Right ventricle myocardium inferior (tissue), 1 donor: ENCODE results near the gene XKRX. TPM values are rescaled to one million over a fixed set of nuclear protein-coding genes. Genes with fewer than 3 reads are reported as not detected.
A peak's percentile ranks its signal among the peaks of the same experiment; 100 is the strongest.

Experiments used
- ATAC-seq: fragments of 200-7000 bp; cut with Tn5 transposase; one replicate; pipeline ENCODE4 v1.9.1; 2020; ENCODE audit warnings: mild to moderate bottlenecking, moderate library complexity
- DNase-seq: peaks from one replicate; pipeline ENCODE4 v3.0.0; 2021; ENCODE audit errors: missing footprints
- intact Hi-C: fragments of 100-400 bp; cut with DNase I; formaldehyde crosslinking; loops from one replicate; pipeline ENCODE4 v1.11.0; 2022
- long read RNA-seq: library from polyadenylated mRNA; unstranded; transcript quantifications from one replicate; pipeline ENCODE4 v2.0.0, GENCODE V29; 2021
- total RNA-seq: library from RNA; stranded (reverse); fragmentation: NEBNext Ultra II Directional; extraction: Animal tissue kit (Norgen Biotek cat#: 25700); gene quantifications from one replicate; pipeline ENCODE4 v1.2.1, GENCODE V29; 2021
- donor health status: DM: no; HTN: yes; CAD: no; lungs with severe emphysema.

XKRX gene
- not detected for total RNA-seq
- long read RNA-seq, result 0 reads

DNA sequence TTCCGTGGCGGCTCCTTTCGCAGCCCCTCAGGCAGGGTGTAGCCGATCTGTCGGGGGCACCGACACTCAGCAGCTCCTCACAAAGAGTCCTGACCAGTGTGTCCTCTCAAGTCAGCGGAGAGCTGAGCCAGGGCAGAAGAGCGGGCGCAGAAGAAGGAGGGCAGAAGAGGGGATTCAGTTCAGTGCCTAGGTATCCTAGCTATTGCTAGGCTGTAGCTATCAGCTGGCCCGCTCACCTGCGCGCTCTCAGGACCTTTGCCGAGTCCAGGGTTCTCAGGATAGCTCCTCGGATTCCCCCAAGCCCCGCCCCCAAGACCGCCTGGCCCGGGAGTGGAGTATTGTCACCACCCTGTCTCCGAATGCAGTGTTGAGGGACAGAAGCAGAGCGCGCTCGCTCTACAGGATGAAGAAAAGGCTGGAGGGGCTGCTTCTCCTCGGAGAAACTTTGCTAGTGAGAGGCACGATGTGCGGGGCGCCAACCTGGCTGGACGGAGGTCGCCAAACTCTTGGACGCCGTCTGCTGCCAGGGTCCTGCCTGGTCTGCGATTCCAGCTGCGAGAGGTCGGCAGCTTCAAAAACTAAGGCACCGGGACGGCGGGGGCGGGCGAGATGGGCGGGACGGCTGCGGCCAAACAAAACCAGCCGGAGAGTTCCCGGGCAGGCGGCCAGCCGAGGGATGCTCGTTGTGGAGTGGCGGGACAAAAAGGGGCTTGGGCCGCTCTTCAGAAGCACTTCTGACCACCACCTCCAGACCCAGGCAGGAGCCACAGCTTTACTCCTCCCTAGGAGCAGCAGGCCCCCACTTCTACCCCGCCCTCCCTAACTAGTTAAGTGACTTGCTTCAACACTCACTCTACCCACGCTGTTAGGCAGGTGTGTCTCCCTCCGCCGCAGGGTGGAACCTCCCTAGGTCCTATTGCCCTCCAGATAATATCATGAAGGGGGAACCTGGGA lies at the start of gene XKRX:
Gene XKRX (minus strand): TSS at position 258 of the 954 bp plus-strand sequence. CDS start 613 bp downstream, outside the sequence.
- DNase-seq (peak; percentile 53), ATAC-seq (no peak)
- intact Hi-C loops, result no loop called here

DNA sequence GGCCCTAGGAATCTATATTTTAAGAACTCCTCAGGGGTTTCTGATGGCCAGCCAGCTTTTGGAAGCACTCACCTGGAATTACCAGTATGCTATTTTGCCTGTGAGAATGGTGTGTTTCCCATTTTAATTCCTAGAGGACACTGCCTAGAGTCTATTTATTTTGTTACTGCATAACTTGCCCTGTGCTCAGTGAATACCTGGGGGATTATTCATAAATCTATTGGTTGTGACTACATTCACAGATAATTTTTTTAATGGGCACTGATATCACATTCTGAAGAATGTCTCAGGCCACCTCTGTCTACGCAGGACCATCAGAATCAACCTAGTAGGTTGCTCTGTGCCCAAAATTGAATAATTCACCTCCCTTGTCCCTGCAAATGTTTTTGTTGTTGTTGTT lies 47.5 kb upstream of the XKRX start:
- intact Hi-C loops, result no loop called here
- DNase-seq (no peak), ATAC-seq (no peak)

DNA sequence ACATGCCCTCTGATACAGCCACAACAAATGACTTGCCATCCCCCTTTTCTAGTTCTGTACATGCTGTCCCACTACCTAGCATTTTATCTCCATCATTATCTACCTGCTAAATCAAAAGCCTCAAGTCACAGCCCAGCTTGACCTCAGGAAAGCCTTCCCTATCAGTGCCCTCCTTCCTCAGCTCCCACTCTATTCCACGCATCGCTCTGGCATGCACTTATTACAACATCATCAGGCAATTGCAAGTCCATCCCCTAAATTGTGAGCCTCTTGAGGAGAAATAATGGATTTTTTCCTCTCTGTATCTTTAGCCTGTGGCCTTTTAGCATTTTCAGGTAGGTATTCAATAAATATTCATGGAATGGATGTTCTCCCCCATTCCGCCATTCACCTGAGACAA lies 46.5 kb upstream of the XKRX start:
- intact Hi-C loops, result no loop called here
- DNase-seq (no peak), ATAC-seq (no peak)

DNA sequence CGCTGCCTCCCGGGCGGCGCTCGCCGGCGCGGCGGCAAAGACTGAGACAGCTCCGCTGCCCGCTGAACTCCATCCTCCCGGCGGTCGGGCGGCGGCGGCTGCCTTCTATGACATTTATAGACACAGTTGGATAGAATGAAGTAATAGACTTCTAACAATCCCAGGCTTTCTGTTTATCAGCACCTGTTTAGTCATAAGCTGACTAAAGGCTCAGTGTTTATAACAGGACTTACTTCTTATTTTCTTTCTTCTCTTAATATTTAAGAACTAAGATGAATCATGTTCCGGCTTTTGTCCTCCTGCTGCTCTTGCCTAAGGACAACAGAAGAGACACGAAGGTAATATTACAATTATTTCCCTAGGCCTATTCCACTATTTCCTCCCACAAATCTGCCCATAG lies 44.7 kb upstream of the XKRX start:
- no peak for DNase-seq

DNA sequence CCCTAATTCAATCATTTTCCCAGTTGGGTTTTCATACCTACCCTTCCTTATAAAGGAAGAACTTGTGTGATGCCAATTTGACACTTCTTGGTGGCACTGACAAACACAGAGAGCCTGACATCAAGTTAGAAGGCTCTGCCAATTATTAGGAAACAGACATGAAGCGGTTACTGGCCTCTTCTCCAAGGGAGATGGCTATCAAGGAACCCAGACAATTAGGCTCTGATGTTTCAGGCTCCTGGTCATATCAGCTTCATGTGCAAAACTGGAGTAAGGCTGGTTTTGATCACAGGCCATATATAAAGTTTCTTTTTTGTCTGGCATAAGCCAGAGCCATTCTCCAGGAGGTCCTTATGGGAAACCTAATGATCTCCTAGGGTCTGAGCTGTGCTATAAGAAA lies 41.2 kb upstream of the XKRX start:
- intact Hi-C loops, result no loop called here
- DNase-seq (no peak), ATAC-seq (no peak)

More for the DNA sequence above, 44.7 kb upstream of the XKRX start:
- no peak for ATAC-seq
- intact Hi-C loops, result no loop called here

DNA sequence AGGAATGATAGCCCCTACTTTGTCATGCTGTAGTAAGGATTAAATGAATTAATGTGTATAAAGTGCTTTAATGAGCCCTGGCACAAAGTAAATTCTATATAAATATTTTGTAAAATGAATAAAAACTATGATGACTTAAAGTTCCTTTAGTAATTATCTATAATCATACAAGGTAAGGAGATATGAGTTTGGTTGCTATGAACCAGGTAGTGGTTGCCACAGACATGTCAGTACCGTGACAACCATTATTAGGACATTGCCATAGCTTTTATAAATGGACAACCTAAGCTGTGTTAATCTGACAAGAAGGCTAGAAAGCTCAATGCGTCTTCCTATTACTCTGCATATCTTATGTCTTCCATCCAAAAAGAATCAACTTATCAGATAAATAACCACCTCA lies 40.7 kb upstream of the XKRX start, which contains the start of gene ARL13A:
Gene ARL13A (plus strand): TSS at position 301 of the 400 bp plus-strand sequence. CDS start 3,982 bp downstream, outside the sequence.
- intact Hi-C loops, result no loop called here
- ATAC-seq (no peak), DNase-seq (no peak)

DNA sequence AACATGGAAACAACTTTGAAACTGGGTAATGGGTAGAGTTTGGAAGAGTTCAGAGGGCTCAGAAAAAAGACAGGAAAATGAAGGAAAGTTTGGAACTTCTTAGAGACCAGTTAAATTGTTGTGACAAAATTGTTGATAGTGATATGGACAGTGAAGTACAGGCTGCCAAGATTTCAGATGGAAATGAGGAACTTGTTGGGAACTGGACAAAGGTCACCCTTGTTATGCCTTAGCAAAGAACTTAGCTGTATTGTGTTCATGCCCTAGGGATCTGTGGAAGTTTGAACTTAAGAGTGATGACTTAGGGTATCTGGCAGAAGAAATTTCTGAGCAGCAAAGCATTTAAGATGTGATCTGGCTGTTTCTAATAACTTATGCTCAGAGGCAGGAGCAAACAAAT lies 35.6 kb upstream of the XKRX start:
- DNase-seq, result no peak
- intact Hi-C loops, result no loop called here
- no peak for ATAC-seq

DNA sequence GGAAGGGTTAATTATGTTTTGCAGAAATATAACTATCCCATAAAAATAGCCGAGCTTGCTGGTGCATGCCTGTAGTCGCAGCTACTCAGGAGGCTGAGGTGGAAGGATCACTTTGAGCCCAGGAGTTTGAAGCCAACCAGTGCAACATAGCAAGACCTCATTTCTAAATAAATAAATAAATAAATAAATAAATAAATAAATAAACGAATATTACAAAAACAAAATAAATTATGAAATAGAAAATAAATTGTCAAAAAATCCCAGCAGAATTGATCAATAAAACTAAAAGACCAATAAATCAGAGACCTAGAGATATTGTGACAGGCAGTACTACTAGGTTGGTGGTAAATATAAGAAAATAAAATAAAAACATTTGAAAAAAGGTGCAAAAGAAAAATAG lies 34.1 kb upstream of the XKRX start:
- DNase-seq, result no peak
- ATAC-seq, result no peak
- intact Hi-C loops, result no loop called here

DNA sequence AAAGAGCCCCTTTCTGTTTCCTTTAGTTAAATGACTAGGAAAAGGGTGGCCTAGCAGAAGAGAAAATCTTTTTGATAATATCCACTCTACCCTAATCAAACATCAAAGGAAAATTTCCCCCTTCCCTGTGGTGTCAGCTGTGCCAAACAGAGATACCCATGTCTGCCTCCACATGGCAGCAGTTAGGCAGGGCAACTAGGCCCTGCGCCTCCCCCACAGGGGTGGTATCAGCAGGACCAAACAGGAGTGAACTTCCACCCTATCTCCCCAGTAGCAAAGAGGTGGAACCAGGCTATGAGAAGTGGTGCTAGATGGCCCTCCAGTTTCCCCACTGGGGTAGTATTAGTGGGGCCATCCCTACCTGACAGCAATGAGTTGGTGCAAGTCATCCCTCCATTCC lies 19.8 kb upstream of the XKRX start:
- ATAC-seq (no peak), DNase-seq (no peak)
- intact Hi-C loops, result no loop called here

DNA sequence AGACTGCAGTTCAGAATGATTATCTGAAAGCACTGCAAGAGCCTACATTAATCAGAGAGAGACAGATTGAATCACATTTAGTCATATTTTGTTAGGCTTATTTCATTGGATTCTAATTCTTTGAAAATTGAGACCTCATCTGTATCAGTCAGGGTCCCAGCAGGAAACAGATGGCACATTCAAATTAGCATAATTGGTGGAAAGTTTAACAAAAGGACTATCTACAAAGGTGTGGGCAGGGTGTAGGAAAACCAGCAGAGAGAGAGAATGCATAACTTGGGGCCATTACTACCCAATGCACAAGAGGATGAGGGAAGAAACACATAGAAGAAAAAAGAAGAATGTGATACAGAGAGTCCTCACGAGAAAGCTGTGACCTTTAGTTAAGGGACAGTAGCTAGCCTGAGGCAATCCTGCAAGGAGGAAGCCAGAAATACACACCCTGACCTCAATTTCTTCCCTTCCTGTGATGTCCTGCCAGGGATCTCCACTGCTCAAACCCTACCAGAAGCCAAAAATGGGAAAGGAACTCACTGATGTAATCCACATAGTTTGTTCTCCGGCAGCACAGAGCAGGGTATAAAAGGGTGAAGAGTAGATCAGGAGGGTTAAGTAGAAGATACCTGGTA lies 17.7 kb upstream of the XKRX start:
- no peak for ATAC-seq
- intact Hi-C loops, result no loop called here
- no peak for DNase-seq

DNA sequence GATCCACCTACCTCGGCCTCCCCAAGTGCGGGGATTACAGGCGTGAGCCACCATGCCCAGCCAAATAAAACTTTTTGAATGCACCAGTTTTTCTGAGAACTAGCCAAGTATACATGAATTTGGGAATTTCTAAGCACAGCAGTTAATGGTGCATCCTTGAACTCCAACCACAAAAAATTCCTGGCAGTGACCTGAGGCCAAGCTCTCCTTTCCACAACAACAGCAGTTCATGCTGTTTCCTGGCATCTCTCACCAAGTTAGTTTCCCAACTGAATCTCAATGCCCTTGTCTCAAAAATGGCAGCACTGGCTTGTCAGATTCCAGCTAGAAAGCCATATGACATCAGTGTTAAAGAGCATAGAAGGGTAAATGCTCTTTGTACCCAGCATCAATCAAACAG lies 15.9 kb upstream of the XKRX start:
- ATAC-seq (no peak), DNase-seq (no peak)

DNA sequence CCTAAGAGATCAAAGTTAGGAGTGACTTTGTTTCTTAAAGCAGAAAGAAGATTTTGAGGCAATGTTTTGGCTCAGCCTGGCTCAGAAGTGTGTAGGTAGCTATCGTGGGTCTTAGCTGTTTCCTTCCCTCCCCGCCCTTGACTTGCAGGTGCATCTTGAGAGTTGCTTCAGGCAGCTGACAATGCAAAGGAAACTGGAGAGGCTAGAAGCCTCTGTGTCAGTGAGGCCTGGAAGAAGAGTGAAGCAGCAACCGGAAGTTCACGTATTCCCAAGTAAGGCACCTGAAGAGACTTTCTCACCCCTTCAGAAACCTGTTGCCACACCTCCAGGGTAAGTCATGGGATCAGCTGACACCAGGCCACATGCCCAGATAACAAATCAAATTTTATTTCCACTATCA lies 10.6 kb upstream of the XKRX start:
- DNase-seq, result no peak
- intact Hi-C loops, result no loop called here
- no peak for ATAC-seq

More for the DNA sequence above, 15.9 kb upstream of the XKRX start:
- intact Hi-C loops, result no loop called here

DNA sequence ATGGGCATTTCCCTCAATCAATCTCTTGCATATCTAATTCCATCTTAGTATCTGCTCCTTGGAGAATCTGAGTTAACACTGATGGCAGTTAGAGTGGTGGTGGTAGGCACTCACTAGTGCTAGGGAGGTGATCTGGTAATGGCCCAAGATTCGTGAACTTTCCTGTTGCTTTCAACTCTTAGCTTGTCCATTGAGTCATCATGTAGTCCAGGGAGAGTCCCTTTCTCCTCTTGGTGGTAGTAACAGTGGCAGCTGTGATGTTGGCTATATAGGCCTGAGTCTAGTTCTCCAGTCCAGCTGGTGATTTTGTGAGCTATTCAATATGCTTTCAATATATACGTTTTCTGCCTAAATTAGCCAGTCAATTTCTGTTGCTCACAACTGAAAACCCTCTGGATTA lies 7.0 kb upstream of the XKRX start:
- intact Hi-C loops, result no loop called here
- no peak for ATAC-seq
- no peak for DNase-seq

DNA sequence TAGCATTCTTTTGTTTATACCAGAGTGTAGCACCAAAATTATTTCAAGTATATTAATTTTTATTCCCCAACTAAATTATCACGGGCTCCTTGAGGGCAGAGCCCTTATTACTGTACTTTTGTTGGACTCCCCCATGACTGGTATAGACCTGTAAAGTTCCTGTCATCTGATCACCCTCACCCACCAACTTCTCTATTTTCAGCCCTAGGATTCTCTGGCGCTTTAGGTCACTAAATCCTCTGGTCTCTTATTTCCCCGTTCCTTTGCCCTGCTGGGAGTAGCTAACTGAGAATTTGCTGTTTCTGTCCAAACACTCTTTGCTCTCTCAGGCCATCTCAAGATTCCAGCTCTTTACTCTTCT lies 3.2 kb upstream of the XKRX start:
- no peak for DNase-seq
- intact Hi-C loops, result no loop called here
- ATAC-seq, result no peak

DNA sequence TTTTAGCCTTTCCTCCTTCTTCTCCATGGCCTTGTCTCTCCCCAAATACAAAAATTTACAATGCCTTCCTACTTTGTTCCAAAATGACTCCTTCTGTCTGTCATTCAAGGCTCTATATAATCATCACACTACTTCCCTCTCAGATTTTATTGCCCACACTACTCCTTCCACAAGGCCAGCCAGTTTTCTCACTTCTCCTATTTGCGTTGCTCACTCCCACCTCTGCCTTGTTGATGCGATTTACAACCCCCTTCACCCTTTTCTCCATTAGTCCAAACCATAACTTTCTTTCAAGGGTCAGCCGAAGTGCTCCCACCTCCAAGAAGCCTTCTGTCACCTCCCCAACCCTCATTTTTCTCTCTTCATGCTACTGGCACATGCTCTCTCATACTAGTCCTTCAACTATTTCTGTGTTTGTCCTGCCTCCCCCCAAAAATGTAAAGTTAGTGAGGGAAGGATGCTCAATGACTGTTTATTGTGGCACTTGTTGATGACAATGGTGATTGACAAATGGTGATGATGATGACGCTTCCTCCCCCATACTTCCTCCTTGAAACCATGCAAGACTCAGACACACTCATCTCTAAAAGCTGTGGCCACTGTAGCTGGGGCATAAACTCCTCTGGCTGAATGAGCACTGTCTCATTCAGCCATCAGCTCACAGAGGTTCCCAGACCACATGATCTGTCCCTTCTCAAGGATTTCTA lies 2.7 kb upstream of the XKRX start:
- intact Hi-C loops, result no loop called here
- ATAC-seq, result no peak
- no peak for DNase-seq

DNA sequence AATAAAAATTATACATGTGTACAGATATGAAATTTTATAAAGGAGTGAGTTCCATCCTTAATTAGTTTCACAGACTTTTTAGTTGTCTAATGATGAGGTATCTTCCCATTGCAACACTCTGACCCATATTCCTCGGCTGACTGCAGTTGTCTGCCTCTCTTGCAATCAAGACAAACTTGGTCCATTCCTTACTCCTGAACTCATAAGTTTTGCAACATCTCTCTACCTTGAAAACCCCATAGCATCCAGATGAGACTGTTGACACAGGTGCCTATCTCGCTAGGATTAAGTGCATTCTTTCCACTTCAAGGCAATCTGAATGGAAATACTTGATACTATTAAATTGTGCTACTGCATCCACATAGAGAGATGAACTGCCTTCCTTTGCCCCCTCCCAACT lies 2.3 kb downstream of the XKRX start:
- DNase-seq (no peak), ATAC-seq (no peak)
- intact Hi-C loops, result no loop called here

DNA sequence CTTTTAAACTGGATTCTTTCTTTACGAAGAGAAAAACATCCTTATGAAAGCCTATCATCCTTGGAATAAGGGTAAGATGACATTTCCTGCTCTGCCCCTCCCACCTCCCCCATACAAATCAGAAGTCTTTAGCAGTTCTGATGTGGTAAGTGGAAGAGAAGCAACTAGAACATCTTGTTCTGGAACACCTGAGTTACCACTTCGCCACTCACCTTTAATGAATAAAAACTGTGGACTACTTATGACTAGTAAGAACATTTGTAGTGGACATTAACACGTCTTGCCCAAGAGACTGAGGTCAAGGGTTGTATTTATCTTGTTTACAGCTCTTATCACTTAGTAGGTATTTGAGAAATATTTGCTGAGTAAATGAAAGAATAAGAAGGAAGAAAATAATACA lies 4.3 kb downstream of the XKRX start:
- DNase-seq, result no peak
- no peak for ATAC-seq
- intact Hi-C loops, result no loop called here

DNA sequence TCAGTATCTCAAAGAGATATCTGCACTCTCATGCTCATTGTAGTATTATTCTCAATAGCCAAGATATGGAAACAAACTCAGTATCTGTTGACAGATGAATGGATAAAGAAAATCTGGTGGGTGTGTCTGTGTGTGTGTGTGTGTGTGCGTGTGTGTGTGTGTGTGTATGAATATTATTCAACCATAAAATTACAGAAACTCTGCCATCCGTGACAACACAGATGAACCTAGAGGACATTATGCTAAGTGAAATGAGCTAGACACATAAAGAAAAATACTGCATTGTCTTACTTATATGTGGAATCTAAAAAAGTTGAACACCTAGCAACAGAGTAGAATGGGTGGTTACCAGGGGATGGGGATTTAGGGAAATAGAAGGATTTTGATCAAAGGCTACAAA lies 13.2 kb downstream of the XKRX start:
- intact Hi-C loops, result no loop called here
- no peak for ATAC-seq

DNA sequence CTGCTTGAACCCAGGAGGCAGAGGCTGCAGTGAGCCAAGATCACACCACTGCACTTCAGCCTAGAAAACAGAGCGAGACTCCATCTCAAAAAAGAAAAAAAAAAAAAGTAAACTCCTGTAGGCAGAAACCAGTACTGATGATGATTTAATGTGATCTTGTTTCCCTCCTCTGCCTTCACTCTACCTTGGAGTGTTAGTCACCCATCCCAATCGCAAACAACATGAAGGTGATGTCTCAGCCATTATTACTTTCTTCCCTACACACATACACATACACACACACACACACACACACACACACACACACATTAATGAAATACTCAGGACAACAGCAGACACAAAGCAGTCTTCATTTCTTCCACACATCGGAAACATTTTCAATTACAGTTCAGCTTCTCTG lies 15.6 kb downstream of the XKRX start:
- no peak for DNase-seq
- ATAC-seq, result no peak
- intact Hi-C loops, result no loop called here

More for the DNA sequence above, 13.2 kb downstream of the XKRX start:
- no peak for DNase-seq

DNA sequence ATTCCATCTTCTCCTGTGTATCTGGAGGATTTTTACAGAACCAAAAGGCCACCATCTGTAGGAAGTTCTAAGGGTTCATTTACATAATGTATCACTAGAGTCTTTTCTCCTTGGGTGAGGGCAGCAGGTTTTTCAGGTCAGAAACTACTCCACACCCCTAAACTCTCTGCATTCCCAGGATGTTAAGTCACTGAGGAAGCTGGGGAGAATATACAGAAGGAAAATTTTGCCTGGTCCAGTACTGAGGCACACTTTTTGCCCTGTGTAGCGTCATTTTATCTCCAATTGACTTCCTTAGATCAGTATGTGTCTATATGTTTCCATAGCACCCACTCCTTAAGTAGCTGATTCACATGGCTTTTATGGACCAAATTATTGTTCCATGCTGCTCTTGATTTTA lies 17.0 kb downstream of the XKRX start:
- DNase-seq (no peak), ATAC-seq (no peak)
- intact Hi-C loops, result no loop called here
